ENCODE results near the gene LILRA6.
"Not testable (repeated sequence)": the region's sequence is repeated elsewhere in the genome, so short reads cannot be mapped to it uniquely, and the experiment has no call there.

The LILRA6 gene

GRCh38 chr19:54233941-54234340 is 8.6 kb downstream of the LILRA6 start:
- DNase-seq (ENCODE audit: low spot score), result no peak
- TF ChIP-seq CTCF (IDR thresholded peaks at IDR 0.05; ENCODE audit: extremely low read depth, missing control alignments), result no peak

DNA sequence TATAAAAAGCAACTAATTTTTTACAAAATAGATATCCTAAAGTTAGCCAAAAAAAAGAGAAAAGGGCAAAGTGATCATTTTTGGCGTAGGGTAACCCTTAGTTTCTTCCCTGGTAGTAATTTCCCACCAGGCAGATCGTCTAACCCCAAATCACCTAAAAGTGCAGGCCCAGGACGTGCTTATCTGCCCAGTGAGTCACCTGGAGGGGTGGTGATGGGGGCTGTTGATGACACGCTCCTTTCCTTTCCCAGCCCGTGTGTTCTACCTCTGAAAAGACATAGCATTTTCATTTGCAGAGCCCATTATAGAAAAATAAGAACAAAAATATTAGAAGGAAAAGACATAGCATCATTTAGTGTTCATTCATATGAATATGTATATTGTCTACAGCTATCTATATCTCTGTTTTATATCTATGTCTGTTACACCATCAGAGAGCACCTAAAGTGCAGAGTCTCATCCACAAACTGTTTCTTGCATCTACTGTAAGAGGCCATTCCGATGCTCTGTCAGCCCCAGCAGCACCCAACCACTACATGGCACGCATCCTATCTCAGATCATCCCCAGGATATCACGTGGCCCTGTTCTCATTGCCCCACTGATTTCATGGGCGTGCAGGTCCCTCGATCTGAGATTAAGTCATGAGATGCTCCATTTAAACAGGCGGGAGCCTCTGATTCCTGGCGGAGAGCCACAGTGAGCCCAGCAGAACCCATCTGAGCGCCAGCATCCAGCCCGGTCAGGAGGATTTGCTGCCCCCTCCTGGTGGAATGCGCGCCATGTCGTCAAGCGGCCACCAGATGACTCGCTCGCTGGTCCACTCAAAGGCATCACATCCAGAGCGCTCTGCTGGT is 11.3 kb downstream of the LILRA6 start:
- DNase-seq (ENCODE audit: low spot score), result peak; percentile 81
- TF ChIP-seq CTCF (IDR thresholded peaks at IDR 0.05; ENCODE audit: extremely low read depth, missing control alignments), result peak; percentile 81

GRCh38 chr19:54230031-54230430 is 12.6 kb downstream of the LILRA6 start:
- TF ChIP-seq CTCF (IDR thresholded peaks at IDR 0.05; ENCODE audit: extremely low read depth, missing control alignments), result no peak
- no peak for DNase-seq (ENCODE audit: low spot score)

- no peak for DNase-seq (ENCODE audit: low spot score)
- TF ChIP-seq CTCF (IDR thresholded peaks at IDR 0.05; ENCODE audit: extremely low read depth, missing control alignments), result no peak
Measured at GRCh38 chr19:54229146-54229545, 13.4 kb downstream of the LILRA6 start.

DNA sequence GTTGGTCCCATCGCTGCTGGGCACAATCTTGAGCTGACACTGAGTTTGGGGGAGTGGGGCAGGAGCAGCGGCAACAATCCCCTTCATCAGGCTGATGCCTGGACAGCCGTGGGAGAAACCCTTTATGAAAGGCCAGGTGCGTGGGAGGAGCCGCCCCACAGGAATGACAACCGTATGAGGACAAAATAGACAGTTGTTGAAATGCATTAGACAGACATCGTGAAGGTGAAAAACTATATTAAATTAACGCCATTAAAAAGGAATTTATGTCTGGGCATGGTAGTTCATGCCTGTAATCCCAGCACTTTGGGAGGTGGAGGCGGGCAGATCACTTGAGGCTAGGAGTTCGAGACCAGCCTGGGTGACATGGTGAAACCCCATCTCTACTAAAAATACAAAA is 18.0 kb downstream of the LILRA6 start:
- not testable (repeated sequence) for DNase-seq (ENCODE audit: low spot score)

- not testable (repeated sequence) for DNase-seq (ENCODE audit: low spot score)
Measured at GRCh38 chr19:54223937-54224281, 18.7 kb downstream of the LILRA6 start.

DNA sequence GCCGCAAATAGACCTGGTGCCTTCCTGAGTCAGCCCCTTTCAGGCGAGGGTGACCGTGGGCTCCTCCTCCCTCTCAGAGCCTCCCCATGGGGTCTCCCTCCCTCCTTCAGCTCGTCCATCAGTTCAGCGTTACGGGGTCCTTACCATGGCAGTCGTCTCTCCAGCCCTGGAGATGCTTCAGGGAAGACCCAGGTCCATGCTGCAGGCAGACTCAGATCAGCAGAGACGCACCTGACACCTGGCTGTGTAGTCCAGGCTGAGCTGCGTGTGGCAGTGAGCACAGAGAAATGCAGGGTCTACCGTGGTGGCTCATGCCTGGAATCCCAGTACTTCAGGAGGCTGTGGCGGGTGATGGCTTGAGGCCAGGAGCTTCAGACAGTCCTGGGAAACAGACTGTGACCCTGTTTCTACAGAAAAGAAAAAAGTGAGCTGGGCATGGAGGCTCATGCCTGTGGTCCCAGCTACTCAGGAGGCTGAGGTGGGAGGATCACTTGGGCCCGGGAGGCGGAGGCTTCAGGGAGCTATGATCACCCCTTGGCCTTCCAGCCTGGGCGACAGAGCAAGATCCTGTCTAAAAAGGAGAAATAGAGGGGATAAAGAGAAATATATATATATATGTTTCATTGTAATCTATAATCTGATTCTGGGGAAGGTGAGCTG is 19.2 kb downstream of the LILRA6 start:
- DNase-seq (ENCODE audit: low spot score), result not testable (repeated sequence)

DNA sequence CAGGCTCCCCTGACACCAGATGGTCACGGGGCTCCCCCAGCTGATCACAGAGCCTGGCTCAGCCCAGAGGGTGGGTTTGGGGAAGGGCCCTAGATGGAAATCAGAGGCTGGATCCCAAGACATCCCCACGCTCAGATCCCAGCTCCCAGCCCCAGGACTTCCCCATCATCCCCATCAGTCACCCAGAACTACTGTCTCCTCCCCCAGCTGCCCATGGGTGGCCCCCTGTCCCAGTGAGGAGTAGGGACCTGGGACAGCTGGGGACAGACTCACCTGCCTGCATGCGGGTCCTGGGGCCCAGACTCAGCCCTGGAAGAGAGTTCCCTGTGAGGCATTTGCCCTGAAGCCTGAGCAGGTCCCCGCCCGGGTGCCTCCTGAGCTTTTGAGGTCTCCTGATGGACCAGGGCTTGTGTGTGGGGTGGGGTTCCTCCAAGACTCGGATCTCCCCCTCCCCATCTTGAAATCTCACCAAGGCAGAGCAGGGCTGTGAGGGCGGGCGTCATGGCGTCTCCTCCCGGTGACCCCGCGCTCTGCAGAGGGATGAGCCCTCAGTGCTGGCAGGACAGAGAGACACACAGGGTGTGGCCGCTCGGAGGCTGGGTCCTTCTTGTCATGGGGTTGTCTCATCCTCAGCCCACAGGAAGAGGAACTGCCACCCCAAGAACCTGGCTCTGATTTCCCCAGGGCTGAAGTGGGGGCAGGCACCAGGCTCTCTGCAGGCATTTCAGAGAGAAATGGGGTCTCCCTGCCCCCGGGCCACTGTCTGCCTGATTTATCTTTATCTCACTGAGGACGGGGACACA is 19.9 kb downstream of the LILRA6 start, which contains the start of gene LILRB3:
LILRB3 (minus strand) TSS at position 534 of the 803 bp plus-strand sequence; CDS start at position 503, 31 bp downstream.
- not testable (repeated sequence) for DNase-seq (ENCODE audit: low spot score)

DNA sequence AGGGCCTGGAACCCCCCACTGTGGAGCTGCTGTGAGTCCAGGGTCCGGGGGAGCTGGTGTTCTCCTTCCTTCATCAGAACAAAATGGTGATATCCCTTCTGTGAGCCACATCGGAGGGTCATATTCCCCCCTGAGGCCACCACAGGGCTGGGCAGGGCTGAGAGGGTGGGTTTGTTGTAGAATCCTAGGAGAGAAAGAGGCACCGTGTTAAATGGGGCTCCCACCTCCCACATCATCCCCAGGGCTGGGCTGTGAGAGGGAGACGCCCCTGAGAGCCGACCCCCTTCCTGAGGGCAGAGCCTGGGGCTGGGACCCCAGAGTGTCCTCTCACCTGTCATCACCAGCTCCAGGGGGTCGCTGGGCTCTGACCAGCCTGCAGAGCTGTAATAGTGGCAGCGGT is 20.6 kb downstream of the LILRA6 start:
- DNase-seq (ENCODE audit: low spot score), result not testable (repeated sequence)

DNA sequence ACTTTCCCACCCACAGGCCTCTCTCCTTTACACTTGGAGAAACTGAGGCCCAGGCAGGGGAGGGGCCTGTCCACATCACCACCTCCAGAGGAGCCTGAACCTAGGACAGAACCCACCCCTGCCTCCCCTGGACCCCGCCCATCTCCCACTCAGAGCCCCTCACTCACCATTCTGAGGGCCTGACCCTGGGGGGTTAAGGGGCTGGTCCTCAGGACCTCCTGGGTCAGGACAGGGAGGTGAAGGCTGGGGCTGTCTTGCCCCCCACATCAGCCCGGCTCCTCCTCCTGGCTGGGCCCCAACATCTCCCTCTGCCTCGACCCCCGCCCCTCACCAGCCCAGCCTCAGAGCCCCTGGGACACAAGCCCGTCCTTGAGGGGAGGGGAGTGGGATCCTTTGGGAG is 22.9 kb downstream of the LILRA6 start:
- not testable (repeated sequence) for DNase-seq (ENCODE audit: low spot score)
